ENCODE data around the gene FRMD3.
A peak's percentile ranks its signal among the peaks of the same experiment; 100 is the strongest.

Gene FRMD3

GRCh38 chr9:83472221-83472665, 66.0 kb downstream of the FRMD3 start:
- FAIRE-seq = no peak

- FAIRE-seq = no peak
These were observed 67.0 kb downstream of the FRMD3 start for GRCh38 chr9:83471241-83471640.

DNA sequence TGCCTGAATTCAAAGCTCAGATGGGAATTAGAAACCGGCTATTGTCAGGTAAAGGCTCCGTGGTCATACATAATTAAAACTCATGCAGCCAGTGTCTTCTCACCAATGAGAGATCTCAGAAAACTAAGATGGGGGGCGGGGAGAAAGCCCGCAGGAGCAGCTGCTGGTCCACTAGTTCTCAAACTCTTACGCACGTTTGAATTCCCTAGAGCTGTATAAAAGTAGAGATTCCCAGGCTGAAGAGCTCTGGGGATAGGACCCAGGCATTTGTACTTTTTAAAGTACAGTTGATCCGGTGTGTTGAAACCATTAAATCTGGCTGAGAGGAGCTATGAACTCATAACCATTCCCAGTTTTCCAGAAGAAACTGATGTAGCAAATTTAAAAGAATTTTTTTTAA, 68.5 kb downstream of the FRMD3 start:
- FAIRE-seq = no peak

- FAIRE-seq = no peak
These were observed 69.4 kb downstream of the FRMD3 start for GRCh38 chr9:83468821-83469220.

DNA sequence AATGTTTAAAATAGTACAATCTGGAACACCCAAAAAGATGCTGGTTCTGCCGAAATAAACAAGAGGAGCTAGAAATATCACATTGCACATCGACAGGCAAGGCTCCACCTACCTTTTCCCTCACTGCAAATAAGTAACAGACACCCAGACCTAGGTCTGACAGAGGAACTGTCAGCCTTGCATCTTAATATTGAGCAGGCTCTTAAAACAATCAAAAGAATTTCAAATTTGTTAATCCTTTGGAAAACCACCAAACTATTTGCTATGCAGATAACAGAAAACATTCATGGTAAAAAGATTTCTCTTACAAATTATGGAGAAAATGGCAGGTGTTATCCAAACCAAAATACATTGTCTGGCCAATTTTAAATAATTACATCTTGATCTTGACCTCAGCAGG, 71.3 kb downstream of the FRMD3 start:
- no peak for FAIRE-seq

- FAIRE-seq = no peak
These were observed 71.8 kb downstream of the FRMD3 start for GRCh38 chr9:83466351-83466750.

GRCh38 chr9:83459830-83460229, 78.4 kb downstream of the FRMD3 start:
- no peak for FAIRE-seq

DNA sequence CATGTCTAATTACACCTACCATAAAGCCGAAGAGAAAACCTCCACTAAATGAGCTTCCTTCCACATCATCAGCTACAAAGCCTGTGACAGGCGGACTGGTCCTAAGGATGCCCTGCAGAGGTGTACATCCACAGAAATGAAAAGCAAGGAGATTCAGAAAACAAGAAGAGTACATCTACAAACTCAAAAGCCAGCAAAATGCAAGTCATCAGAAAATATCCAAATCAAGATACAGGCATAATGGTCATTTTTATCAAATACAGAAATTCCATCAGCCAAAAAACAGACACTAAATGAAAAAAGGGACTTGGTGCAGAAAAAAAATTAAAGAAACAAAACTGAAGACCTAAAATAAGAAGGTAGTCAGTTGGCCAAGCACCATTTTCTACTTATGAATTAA, 79.7 kb downstream of the FRMD3 start:
- no peak for FAIRE-seq

GRCh38 chr9:83457005-83457404, 81.2 kb downstream of the FRMD3 start:
- peak; percentile 71 for FAIRE-seq

- no peak for FAIRE-seq
These were observed 82.0 kb downstream of the FRMD3 start for GRCh38 chr9:83456226-83456625.

GRCh38 chr9:83454076-83454475, 84.1 kb downstream of the FRMD3 start:
- no peak for FAIRE-seq

GRCh38 chr9:83451308-83451707, 86.9 kb downstream of the FRMD3 start:
- FAIRE-seq = no peak

DNA sequence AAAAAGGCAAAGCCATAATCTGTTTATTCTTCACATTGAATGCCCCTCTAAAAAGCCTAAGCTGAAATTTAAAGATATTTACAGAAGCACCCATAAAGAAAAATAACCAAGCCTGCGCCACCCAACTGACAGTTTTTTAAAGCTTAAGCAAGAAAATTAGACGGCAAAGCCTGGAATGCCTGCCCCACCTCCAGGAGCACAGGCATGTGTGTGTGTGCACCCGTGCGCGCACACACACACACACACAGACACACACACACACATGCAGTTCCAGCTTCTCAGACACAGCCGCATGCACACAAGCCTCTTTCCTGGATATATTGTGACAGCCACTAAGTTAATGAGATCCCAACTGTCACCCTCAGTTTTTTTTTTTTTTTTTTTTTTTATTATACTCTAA, 88.2 kb downstream of the FRMD3 start:
- no peak for FAIRE-seq

DNA sequence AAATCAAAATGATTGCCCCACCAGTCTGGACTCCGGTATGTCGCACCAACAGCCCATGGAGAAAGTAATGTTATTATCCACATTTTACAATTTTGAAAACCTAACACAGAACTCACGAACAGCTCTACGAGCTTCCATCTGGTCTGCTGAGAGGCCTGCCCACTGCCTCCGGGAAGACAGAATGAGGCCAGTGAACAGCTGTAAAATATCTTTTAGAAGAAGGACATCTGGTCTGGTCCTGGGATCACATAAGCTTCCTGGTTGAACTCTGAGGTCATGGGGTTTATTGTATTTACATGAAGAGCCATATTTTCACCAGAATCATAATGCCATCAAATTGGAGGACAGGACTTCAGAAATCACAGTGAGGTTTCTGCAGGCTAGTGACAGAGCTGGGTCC, 89.0 kb downstream of the FRMD3 start:
- FAIRE-seq = no peak

DNA sequence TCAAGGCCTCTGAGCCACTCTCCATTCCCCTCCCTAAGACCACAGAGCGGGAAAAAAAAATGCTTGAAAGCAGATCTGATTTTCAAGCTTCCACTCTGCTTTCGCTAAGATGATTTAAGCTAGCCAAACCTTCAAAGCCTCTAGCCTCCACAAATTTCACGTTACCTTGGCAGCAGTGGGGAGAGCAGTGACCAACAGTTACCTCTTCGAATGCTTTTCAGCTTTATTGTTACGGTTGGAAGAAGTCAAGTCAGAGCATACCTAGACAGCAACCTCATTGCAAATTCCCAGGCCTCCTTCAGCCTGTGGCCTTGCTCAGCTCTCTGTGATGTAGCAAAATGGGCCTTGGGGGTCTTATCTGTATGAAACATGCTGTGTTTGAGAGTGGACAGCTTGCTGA, 89.6 kb downstream of the FRMD3 start:
- FAIRE-seq = no peak

DNA sequence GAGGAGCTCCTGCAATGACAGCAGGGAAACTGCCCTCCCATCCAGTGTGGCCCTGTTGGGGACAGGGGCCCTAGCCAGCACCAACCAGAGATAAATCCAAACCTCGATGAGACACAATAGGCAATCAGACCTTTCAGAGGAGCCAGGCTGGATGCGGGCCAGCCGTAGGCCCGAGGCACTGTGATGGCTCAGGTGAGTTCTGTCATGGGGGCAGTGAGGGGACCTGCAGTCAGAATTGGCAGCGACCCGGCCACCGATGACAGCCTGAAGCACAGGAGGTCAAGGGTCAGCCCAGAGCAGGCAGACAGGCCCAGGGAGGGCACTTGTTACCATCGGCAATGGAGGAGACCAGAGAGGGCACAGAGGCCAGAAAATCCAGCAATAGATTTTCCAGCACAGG, 90.8 kb downstream of the FRMD3 start:
- no peak for FAIRE-seq

- FAIRE-seq = no peak
These were observed 92.4 kb downstream of the FRMD3 start for GRCh38 chr9:83445703-83446265.

DNA sequence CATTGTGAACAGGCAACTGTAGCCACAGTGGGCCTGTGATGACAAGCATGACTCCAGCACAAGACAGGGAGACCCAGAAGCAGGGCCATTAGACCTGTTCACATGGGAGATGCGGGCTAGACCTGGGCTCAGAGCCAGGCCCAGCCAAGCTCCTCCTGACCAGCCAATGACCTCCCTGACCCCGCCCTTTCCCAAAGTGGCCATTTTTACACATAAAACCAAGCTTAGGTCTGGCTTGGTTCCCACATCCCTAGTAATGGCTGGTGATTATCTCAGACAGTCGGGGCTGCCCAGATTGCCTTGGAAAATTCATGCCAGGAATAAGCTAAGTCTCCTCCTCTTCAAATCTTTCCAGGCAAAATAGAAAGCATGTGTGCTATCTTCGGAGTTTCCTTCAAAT, 94.1 kb downstream of the FRMD3 start:
- FAIRE-seq = no peak

GRCh38 chr9:83441390-83441789, 96.8 kb downstream of the FRMD3 start:
- FAIRE-seq = no peak

DNA sequence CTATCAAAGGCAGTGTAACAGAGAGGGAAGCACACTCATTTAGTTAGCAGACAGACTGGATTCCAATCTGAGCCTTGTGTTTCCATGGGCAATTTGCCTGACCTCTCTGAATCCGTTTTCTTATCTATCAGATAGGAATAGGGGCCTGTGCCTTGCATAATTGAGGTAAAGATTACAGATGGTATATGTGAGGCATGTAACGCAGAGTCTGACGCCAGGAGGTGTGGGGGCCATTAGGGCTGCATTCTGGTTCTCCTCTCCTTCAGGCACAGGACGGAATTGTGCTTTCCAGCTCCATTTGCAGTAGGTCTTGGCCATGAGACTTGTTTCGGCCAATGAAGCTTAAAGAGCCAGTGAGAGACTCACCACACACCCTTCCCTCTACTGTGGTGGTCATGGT, 97.6 kb downstream of the FRMD3 start:
- no peak for FAIRE-seq

DNA sequence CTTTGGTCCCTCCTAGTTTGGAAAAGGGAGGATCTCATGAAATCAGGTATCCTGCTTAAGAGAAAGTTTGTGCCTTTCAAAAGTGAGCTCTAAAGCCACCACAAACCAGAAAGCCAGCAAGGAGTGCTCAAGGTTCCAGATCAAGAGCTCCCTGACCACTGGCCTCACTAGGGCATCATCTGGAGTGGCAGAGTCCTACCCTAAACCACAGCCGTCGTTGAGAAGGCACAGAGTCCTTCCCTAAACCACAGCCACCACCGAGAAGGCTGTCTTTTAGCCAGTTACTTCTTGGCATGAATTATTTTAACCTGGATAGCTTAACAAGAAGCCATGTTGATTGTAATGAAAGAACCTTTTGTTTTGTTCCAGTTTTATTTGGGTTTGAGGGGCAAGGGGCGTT, 102.9 kb downstream of the FRMD3 start:
- no peak for FAIRE-seq

- FAIRE-seq = no peak
These were observed 103.9 kb downstream of the FRMD3 start for GRCh38 chr9:83434254-83434653.

- FAIRE-seq = no peak
These were observed 104.4 kb downstream of the FRMD3 start for GRCh38 chr9:83433846-83434245.

GRCh38 chr9:83432877-83433550, 105.2 kb downstream of the FRMD3 start:
- FAIRE-seq = no peak

DNA sequence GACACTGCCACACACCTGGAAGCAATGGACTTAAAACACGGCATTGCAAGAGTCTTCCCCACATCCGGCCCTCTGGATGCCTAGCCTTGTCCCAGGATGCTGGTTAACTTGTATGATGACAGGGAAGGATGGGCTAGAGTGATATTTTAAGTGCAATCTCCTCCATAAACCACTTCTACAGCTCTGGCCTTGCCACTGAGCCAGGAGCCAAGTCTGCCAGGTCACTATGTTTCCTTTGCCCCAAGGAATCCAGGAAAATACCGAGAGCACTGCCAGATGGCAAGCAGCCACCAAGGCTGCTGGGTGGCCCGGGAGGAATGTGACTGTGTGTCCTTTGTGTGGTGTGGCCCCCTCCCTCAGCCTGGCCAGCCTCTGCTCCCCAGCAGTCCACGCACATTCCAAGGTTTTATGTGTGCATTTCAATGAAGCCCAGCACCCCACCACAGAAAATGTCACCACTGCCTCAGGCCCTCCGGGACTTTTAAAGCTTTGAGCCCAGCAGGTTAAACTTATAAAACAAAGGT, 106.0 kb downstream of the FRMD3 start:
- no peak for FAIRE-seq

Measured in colon (tissue), 2 donors.